22Rv1 (cell line): ENCODE measurements around the gene MEGF11.

Experiments used
- CTCF ChIP-seq: fragments of 450-650 bp; IDR thresholded peaks from 2 replicates; pipeline ENCODE4 v1.5.1; 2017; ENCODE audit warnings: mild to moderate bottlenecking
- ZFX ChIP-seq: fragments of 450-650 bp; IDR thresholded peaks from 2 replicates; pipeline ENCODE4 v1.6.1; 2017; ENCODE audit warnings: antibody characterized with exemption, borderline replicate concordance

- TF ChIP-seq CTCF (no peak), ZFX (no peak)
Observed at GRCh38 chr15:66022163-66022525, 231.4 kb downstream of the MEGF11 start.
